IMR-90 (cell line): ENCODE results near the gene PARD6G.

Experiments used
- MAZ ChIP-seq: IDR thresholded peaks from 2 replicates; pipeline ENCODE4 v1.6.1; 2012; ENCODE audit warnings: low read depth, mild to moderate bottlenecking, low read length, improper control_type of control experiment, moderate library complexity, borderline replicate concordance
- POLR2A ChIP-seq: IDR thresholded peaks from 2 replicates; pipeline ENCODE4 v1.6.1; 2012; ENCODE audit warnings: mild to moderate bottlenecking, low read depth, low read length
- TF ChIP-seq, protein P1 (sequence below): conservative IDR thresholded peaks from 2 replicates; pipeline ENCODE4 v1.5.1; 2012; ENCODE audit warnings: mild to moderate bottlenecking, low read depth, low read length, improper control_type of control experiment

DNA sequence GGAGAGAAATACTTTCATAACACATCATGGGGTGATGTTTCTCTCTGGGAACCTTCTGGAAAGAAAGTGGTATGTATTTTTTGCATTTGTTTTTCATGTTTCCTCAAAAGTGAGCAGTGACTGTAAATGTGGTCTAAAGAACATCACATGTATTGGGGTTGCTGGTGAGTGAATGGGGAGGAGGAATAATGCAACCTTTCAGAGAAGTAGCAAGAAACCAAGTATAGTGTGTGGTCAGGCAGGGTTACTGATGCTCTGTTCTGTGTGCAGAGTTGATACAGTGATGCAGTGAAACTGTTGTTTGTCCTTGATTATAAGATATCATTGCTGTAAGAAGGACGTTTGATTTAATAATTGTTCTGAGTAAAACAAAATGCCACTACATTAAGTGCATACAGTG lies 114.2 kb downstream of the PARD6G start:
- TF ChIP-seq MAZ: no peak
- TF ChIP-seq, protein P1, sequence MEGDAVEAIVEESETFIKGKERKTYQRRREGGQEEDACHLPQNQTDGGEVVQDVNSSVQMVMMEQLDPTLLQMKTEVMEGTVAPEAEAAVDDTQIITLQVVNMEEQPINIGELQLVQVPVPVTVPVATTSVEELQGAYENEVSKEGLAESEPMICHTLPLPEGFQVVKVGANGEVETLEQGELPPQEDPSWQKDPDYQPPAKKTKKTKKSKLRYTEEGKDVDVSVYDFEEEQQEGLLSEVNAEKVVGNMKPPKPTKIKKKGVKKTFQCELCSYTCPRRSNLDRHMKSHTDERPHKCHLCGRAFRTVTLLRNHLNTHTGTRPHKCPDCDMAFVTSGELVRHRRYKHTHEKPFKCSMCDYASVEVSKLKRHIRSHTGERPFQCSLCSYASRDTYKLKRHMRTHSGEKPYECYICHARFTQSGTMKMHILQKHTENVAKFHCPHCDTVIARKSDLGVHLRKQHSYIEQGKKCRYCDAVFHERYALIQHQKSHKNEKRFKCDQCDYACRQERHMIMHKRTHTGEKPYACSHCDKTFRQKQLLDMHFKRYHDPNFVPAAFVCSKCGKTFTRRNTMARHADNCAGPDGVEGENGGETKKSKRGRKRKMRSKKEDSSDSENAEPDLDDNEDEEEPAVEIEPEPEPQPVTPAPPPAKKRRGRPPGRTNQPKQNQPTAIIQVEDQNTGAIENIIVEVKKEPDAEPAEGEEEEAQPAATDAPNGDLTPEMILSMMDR: no peak
- TF ChIP-seq POLR2A: no peak
